GM18861 (cell line): ENCODE data around the gene SELPLG.
A peak's percentile ranks its signal among the peaks of the same experiment; 100 is the strongest.
"Not testable (repeated sequence)": the region's sequence is repeated elsewhere in the genome, so short reads cannot be mapped to it uniquely, and the experiment has no call there.

ENCODE experiments used
- ATAC-seq: cut with Tn5 transposase; IDR thresholded peaks from one replicate; pipeline ENCODE4 v1.9.1; 2021; ENCODE audit not compliant: unreplicated experiment

SELPLG gene

GRCh38 chr12:108633534-108634248 lies at the start of gene SELPLG:
Gene SELPLG (minus strand): TSS chr12:108633894. CDS start chr12:108624307, 9,587 bp downstream.
- ATAC-seq = peak; percentile 48

- ATAC-seq = no peak
Measured at GRCh38 chr12:108681317-108681716, 47.6 kb upstream of the SELPLG start.

GRCh38 chr12:108679106-108679681 lies 45.5 kb upstream of the SELPLG start:
- no peak for ATAC-seq

- no peak for ATAC-seq
Measured at GRCh38 chr12:108678104-108678730, 44.5 kb upstream of the SELPLG start.

GRCh38 chr12:108677381-108677780 lies 43.7 kb upstream of the SELPLG start:
- ATAC-seq = no peak

- no peak for ATAC-seq
Measured at GRCh38 chr12:108676707-108677106, 43.0 kb upstream of the SELPLG start.

- ATAC-seq = no peak
Measured at GRCh38 chr12:108675792-108676191, 42.1 kb upstream of the SELPLG start.

GRCh38 chr12:108672054-108672453 lies 38.4 kb upstream of the SELPLG start:
- ATAC-seq = no peak

- ATAC-seq = no peak
Measured at GRCh38 chr12:108671110-108671509, 37.4 kb upstream of the SELPLG start.

GRCh38 chr12:108670066-108670631 lies 36.5 kb upstream of the SELPLG start:
- ATAC-seq = no peak

GRCh38 chr12:108668542-108668941 lies 34.8 kb upstream of the SELPLG start:
- no peak for ATAC-seq

- no peak for ATAC-seq
Measured at GRCh38 chr12:108668063-108668462, 34.4 kb upstream of the SELPLG start.

- no peak for ATAC-seq
Measured at GRCh38 chr12:108667349-108667748, 33.7 kb upstream of the SELPLG start.

GRCh38 chr12:108666401-108666881 lies 32.7 kb upstream of the SELPLG start:
- ATAC-seq = no peak

GRCh38 chr12:108665608-108666202 lies 32.0 kb upstream of the SELPLG start:
- ATAC-seq = no peak

- ATAC-seq = peak; percentile 51
Measured at GRCh38 chr12:108664338-108665258, 30.9 kb upstream of the SELPLG start.

GRCh38 chr12:108663324-108664015 lies 29.8 kb upstream of the SELPLG start:
- no peak for ATAC-seq

- ATAC-seq = not testable (repeated sequence)
Measured at GRCh38 chr12:108658115-108658514, 24.4 kb upstream of the SELPLG start.

- no peak for ATAC-seq
Measured at GRCh38 chr12:108657130-108657745, 23.5 kb upstream of the SELPLG start.
